B cell (primary cell): Measurements from ENCODE around the gene LHCGR.

Experiments
- CTCF ChIP-seq: fragments of 200-600 bp; IDR thresholded peaks from one replicate; pipeline ENCODE4 v1.8.0; 2022; ENCODE audit warnings: antibody characterized with exemption, mild to moderate bottlenecking
- EZH2 ChIP-seq: IDR thresholded peaks from 2 replicates; pipeline ENCODE4 v1.6.1; 2012; ENCODE audit warnings: borderline replicate concordance, low read depth, mild to moderate bottlenecking, moderate library complexity, low read length; ENCODE audit not compliant: insufficient read depth, poor library complexity, severe bottlenecking

GRCh38 chr2:48694149-48694548, 61.4 kb downstream of the LHCGR start:
- TF ChIP-seq CTCF (no peak), EZH2 (no peak)
